GM18858 (cell line): ENCODE results near the gene MAGI1.
A peak's percentile ranks its signal among the peaks of the same experiment; 100 is the strongest.
"Not testable (repeated sequence)": the region's sequence is repeated elsewhere in the genome, so short reads cannot be mapped to it uniquely, and the experiment has no call there.

Experiments
- ATAC-seq: cut with Tn5 transposase; IDR thresholded peaks from one replicate; pipeline ENCODE4 v1.9.1; 2021; ENCODE audit not compliant: unreplicated experiment

MAGI1 gene

DNA sequence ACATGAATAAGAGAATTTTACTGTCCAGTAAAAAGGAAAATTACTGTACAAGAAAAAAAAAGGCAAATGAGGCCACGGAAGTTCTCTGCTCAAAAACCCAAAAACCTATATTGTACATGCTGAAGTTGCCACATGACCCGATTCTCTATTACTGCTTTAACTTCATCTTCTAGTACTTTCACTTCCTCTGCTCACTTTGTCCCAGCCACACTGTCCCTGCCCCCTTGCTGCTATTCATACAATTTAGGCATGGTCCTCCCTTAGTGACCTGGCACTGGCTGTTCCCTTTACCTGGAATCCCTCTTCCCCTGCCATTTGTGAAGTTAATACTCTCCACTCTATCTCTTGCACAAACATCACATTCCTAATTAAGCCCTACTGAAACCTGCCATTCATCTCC lies 457.4 kb downstream of the MAGI1 start:
- no peak for ATAC-seq

DNA sequence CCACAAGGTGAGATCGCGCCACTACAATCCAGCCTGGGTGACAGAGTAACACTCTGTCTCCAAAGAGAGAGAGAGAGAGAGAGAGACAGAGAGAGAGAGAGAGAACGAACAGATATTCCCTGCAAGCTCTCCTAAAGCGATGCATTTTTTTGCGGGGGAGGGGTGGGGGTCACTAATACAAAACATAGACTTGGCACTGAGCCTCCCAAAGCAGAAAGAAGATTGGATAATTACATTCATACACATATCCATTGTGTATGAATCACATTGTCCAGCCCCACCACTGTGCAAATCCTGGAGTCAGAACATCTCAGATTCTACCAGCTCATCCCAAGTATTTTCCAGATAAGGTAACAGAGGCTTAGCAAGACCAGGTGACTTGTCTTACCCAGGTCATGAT lies 459.9 kb downstream of the MAGI1 start:
- ATAC-seq, result no peak

DNA sequence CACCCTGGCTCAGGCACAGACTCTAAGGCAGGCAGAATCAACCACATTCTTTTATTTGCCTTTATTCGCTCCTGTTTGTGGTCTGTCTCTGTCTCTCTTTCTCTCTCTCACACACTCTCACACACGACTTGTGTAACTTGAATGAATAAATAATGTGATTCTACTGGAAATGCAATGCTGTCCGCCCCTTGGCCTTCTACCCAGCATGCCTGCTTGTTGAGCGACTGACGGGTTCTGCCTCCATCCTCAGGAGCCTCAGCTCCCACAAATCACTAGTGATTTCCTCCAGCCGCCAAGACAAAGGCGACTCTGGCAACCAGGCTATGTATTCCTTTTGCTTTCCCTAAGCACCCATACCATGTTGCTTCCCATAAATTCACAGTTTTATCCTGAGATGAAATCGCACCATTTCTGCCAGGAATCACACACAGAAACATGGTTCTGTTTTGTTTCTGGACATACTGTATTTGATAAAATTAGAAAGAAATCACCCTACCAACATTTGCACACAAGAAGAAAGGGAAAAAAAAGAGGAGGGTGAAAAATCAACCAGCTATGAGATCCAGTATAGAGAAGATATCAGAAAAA lies 460.8 kb downstream of the MAGI1 start:
- no peak for ATAC-seq

DNA sequence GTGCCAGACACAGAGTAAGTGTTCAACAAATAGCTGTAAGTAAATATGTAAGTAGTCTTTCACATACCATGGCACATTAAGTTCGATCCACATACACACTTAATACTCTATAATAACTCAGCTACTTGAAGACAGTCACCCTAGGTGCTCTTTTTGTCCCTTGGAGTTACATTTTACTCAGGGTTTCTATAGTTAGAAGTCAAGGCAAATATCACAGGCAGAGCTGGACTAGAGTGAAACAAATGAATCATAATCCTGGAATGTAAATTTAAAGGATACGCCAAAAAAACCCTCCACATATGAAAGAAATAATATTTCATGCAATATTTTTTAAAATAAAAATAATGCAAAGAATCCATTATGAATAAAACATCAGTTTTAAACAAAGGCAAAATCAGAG lies 461.8 kb downstream of the MAGI1 start:
- no peak for ATAC-seq

DNA sequence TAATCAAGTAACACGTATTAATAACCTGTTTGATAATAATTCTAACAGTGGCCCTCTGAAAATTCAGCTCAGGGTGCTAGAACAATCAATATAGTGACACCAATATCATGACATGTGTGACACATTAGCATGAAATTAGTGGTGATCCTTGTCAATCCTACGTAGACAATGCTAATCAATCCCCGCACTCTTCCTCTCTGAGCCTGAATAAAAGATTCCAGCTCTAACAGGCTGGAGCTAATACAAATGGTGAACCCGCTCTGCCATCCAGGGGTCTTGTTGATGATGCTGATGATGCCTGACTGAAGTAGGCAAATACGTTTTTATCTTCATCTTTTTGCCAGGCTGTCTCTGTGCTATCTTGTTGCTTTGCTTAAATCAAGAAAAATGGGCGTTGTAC lies 462.5 kb downstream of the MAGI1 start:
- ATAC-seq, result no peak

DNA sequence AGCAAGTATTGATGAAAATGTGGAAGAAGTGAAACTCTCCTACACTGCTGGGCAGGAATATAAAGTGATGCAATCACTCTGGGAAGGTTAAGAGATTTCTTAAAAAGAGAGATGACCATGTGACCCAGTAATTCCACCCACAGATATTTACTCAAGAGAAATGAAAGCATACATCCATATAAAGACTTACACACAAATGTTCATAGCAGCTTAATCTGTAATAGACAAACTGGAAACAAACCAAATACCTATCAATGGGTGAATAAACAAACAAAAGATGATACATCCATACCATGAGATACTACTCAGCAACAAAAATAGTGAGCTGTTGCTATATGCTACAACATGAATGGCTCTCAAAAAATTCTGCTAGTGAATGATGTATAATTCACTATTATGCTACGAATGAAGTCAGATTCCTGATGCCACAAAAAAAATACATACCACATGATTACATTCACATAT lies 463.3 kb downstream of the MAGI1 start:
- no peak for ATAC-seq

DNA sequence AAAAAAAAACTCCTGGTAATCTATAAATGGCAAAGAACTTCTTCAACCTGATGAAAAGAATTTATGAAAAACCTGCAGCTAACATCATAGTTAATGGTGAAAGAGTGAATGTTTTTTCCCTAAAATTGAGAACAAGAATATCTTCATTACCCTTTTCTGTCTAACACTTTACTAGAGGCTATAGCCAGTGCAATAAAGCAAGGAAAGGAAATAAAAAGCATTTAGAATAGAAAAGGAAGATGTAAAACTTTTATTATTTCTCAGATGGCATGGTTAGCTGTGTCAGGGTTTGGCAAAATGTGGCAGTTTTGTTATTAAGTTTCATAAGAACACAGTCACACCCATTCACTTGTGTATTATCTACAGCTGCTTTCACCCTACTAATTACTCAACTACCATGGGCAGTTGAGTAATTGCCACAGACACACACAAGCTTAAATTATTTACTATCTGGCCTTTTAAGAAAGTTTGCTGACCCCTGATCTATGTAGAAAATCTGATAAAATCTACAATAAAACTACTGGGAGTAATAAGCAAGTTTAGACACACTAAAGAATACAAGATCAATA lies 465.1 kb downstream of the MAGI1 start:
- ATAC-seq, result no peak

DNA sequence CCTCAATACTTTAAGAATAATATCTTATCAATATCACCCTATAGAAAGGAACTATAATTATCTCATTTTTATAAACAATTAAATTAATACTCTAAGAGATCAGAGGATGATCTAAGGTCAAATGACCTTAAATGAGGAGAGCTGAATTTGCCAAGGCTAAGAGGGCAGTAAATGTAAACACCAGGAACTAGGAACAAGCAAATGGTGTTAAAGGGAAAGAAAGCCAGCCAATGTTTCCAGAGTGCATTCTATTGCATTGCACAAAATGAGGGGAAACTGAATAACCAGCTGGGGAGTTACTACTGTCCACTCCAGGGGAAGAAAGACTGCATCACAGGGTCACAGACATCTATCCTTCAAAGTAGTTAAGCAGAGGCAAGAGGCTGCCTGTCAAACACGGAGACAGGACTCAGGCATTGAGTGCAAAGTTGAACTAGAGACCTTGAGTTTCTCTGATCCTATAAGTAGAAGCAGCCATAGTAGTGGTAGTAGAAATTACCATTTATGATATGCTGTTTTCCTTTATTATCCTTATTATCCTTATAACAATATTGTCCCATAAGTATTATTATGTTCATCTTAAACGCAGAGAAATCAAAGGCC lies 466.4 kb downstream of the MAGI1 start:
- no peak for ATAC-seq

DNA sequence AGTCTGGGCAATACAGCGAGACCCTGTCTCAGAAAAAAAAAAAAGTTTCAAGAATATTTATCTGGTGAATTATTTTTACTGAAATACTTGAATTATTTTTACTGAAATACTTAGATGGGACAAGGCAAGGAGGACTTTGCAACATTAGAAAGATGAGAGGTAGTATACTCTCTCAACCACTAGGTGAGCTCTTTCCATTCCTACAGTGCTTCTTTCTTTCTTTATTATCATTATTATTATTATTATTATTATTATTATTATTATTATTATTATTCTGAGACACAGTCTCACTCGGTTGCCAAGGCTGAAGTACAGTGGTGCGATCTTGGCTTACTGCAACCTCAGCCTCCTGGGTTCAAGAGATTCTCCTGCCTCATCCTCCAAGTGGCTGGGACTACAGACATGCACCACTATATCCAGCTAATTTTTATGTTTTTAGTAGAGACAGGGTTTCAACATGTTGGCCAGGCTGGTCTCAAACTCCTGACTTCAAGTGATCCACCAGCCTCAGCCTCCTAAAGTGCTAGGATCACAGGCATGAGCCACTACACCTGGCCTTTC lies 468.8 kb downstream of the MAGI1 start:
- no peak for ATAC-seq

DNA sequence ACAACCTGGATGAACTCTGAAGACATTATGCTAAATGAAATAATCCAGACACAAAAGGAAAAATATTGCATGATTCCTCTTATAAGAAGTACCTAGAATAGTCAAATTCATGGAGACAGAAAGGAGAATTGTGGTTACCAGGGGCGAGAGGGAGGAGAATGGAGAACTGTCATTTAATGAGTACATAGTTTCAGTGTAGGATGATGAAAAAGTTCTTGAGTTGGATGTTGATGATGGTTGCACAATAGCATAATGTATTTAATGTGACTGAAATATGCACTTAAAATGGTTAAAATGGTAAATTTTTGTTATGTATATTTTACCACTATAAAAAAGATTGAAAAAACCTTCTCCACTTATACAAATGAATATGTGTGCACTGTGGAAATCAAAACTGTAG lies 469.6 kb downstream of the MAGI1 start:
- no peak for ATAC-seq

DNA sequence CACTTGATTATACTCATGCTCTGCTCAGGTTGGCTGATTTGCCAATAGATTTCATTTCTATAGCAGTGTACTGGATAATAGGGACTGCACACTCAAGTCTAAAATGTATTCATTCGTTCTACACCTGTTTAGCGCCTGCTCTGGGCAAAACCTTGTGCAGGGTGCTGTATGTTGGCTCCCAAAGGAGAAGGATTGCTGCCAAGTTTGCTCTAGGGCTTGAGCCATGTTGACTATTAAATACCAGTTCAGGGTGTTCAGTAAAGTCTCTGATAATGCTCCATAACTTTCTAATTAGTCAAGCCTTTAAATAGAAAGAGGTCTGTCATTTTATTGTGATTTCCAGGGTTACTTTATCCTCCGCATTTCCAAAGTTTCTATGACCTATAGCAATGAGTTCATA lies 470.2 kb downstream of the MAGI1 start:
- ATAC-seq, result no peak

DNA sequence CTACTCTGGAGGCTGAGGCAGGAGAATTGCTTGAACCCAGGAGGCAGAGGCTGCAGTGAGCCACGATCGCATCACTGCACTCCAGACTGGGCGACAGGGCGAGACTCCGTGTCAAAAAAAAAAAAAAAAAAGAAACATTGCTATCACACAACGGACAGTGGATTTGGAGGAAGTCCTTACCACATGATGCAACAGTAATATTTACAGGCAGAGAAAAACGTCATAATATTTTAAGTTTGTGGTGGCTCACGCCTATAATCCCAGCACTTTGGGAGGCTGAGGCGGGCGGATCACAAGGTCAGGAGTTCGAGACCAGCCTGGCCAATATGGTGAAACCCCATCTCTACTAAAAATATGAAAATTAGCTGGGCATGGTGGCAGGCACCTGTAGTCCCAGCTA lies 473.0 kb downstream of the MAGI1 start:
- not testable (repeated sequence) for ATAC-seq

DNA sequence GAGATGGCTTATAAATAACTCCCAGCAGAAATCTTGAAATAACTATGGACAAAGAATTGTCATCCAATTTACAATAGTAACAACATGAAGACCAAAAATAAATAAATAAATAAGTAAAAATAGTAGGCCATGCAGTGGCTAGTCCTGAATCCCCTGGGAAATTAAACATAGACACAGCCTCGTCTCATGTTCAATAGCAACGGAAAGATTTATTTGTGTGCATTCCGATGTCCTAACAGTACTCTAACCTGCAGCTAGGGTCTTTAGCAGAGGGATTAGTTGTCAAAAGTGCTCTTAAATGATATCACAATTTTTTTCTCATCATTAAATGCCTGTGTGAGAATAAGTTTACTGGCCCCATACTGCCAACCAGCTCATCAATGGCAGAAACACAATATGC lies 474.2 kb downstream of the MAGI1 start:
- ATAC-seq, result no peak

DNA sequence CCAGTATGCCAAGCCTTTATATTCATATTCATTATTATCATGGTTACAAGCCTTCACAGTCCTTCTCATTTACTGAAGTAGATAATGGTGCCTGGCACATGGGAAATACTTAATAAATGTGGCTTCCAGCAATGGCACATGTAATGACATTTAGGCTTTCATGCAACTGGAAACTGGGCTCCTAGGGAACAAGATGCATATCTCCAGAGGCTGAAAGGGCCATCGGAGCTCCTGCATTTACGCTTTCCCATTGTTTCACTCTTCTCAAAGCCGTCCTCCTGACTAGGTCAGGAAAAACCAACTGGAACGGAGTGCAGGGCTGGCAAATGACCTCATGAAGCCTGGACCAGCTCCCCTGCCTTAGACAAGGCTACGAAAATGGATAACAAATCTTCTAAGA lies 474.9 kb downstream of the MAGI1 start:
- no peak for ATAC-seq

DNA sequence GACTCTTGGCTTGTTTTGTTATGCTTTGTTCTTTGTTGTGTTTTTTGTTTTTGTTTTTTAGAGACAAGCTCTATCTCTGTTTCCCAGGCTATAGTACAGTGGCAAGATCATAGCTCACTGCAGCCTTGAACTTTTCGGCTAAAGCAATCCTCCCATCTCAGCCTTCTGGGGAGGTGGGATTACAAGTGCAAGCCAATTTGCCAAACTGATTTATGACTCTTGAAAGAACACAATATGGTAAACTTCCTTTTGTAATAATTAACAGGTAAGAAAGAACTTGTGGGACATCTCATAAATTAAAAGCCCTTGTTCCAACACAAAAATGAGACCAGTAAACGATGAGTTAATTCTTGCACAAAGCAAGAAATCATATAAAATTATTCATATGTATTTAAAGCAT lies 476.3 kb downstream of the MAGI1 start:
- no peak for ATAC-seq

DNA sequence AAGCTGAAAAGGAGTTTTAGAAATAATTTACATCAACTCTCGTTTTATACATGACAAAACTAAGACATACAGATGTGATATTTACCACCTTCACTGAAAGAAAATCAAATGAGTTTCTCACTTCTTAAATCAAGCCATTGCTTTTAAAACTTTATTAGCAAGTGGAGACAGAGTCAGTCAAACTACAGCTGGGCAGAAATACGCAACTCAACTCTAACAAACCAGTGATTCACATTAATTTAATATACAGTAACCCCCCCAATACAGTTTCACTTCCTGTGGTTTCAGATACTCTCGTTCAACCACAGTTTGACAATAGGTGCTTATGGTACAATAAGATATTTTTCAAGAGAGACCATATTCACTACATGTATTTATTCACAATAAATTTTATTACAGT lies 477.1 kb downstream of the MAGI1 start:
- ATAC-seq, result peak; percentile 66

DNA sequence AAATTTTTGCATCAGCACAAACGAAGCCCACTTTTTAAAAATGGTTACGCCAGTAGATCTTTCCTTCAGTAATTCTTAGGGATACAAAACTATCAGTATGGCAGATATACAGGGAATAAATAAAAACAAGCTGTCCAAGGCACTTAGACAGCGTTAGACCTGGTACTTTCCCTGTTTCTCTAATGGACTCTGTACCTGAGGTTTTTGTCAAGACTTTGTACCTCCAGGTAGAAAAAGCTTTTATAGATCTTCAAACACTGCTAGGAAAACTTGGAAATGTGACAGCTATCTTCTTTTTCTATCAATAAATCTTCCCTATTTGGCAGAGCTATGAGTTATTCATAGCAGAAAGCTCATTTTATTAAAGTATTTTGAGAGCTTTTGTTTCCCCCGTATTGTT lies 477.8 kb downstream of the MAGI1 start:
- no peak for ATAC-seq

DNA sequence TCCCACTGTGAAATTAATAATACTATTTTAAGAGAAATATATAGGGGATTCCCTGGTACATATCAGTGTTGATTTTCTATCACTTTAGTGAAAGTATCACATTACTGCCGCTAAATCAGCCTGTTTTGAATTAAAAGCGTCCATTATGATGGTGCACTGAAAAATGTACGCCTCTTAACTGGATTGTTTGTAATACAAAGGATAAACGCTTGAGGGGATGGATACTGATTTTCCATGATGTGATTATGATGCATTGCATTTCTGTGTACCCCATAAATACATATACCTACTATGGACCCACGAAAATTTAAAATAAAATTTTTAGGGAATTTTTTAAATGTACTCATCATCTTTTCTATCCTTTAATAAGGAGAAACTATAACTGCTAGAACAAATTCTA lies 478.6 kb downstream of the MAGI1 start:
- no peak for ATAC-seq

DNA sequence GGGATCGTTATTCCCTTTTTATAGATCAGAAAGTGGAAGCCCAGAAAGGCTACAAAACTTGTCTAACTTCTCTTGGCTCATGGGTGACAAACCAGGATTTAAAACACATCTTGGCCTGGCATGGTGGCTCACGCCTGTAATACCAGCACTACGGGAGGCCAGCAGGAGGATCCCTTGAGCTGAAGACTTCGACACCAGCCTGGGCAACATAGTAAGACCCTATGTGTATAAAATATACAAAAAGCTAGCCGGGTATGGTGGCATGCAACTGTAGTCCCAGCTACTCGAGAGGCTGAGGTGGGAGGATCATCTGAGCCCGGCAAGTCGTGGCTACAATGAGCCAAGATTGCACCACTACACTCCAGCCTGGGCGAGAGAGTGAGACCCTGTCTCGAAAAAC lies 479.1 kb downstream of the MAGI1 start:
- ATAC-seq, result no peak

DNA sequence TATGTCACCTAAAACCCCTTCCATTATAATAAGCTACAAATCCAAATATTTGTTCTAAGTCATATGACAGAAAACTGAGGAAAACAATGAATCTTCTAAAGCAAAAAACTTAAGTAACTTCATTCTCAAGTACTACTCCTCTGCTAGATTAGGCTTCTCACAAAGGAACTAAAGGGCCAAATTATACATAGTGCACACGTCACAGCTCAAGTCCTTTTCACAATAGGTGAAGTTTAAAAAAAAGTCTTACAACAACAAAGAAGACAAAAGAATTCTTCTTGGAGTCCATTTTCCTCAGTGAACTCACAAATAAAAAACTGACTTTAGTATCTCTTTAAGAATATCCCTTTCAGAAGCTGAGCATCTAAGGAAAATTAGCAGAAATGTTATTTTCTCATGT lies 479.9 kb downstream of the MAGI1 start:
- no peak for ATAC-seq

DNA sequence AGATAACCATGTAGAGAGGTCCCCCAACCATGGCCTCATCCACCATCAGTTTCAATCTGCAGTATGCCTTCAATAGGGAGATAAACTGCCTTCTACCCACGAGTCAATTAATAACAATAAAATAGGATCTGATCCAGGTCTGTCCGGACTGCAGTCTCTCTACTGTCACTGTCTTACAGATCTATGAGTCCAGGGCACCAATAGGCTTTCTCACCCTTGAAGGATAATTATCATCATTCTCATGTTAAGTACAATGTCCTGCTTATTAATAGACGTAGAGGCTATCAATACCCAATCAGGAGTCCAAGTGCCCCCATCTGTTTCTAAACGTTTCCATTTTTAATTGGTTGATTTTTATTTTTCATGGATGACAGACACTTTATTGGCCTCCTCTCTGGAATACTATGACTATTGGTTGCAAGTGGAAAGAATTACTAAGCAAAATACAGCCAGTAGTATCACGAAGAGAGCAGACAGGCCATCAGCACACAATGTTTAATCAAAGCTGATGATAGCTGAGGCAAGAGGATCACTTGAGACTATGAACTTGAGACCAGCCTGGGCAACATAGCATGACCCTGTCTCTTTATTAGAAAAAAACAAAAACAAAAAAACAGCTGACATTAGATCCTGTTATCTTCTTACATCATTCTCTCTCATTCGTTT lies 480.7 kb downstream of the MAGI1 start:
- ATAC-seq, result no peak

DNA sequence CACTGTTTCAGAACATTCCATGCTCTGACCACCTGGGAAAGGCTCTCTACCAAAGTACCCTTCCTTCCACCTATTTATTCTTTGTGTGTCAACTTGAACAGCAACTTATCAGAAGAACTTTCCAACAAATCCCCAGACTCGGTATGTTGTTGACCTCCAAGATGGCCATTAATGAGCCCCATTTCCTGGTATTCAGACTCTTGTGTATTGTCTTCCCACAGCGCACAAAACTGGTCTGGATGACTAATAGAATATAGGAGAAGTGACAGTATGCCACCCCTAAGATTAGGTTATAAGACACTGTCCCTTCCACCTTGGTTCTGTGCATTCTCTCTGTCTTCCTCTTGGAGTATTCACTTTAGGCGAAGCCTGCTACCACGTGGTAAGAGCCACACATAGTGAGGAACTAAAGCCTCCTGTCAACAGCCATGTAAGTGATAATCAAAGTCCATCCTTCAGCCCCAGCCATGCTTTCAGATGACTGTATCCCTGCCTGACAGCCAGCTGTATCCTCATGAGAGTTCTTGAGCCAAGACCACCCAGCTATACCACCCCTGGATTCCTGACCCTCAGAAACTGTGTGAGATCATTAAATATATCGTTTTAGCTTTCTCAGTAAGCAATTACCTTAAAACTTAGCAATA lies 481.7 kb downstream of the MAGI1 start:
- ATAC-seq, result no peak
